Stromal cell of bone marrow (primary cell): ENCODE measurements around the gene C9orf152.
A peak's percentile ranks its signal among the peaks of the same experiment; 100 is the strongest.
"Not testable (repeated sequence)": the region's sequence is repeated elsewhere in the genome, so short reads cannot be mapped to it uniquely, and the experiment has no call there.

Experiments
- DNase-seq: peaks from one replicate; pipeline ENCODE4 v3.0.0-alpha.2; 2012; ENCODE audit warnings: low read depth

Gene C9orf152

DNA sequence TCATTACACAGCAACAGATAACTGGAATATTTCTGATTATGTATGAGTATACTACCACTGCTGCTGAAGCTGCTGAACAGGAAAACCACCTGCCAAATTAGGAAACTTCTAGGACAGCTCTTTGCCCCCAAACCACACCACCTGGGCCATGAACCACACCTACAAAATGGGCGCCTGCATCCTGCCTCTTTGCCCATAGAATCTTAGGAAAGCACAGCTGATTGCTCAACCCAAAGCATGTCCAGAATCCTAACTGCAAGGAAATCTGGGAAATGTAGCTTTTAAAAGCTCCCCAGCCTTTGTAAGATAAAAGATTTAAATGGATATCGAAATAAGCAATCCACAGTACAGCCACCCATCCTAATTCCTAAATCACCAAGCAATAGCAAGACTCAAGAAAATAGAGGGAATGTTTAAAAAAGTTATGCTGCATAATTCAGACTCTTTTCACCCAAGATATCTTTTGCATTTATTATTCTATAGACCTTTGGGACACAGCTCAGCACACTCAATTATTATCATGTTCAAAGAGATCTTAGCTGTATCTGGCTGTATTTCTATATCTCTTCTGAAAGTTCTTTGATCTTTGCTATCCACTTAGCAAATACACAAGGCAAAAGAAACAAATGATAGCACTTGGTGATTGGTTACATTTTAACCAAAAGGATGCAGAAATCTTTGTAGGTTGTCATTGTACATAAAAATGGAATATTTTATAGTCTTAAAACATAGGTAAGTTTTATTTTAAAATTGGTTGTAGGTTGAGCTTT lies 6.8 kb upstream of the C9orf152 start:
- DNase-seq: no peak

DNA sequence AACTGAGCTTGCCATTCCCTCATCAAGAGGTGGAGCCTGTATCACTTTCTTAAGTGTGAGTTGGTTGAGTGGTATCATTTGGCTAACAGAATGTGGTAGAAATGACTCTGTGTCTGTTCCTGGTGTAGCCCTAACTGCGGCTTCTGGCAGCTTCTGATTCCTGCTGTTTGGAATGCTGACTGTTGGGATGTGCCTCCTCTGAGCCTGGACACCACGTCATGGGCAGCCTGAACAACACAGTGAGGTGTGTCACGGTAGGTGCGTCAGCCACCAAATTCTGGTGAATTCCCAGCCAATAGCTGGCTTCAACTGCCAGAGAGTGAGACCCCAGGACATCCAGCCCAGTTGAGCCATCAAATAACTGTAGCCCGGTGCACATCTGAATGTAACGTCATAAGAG lies 6.1 kb upstream of the C9orf152 start:
- peak; percentile 46 for DNase-seq

GRCh38 chr9:110213413-110214044 lies 5.6 kb upstream of the C9orf152 start:
- DNase-seq: no peak

GRCh38 chr9:110207071-110207641 lies 803 bp downstream of the C9orf152 start:
- no peak for DNase-seq

- DNase-seq: no peak
Measured at GRCh38 chr9:110206389-110206788, 1.6 kb downstream of the C9orf152 start.

DNA sequence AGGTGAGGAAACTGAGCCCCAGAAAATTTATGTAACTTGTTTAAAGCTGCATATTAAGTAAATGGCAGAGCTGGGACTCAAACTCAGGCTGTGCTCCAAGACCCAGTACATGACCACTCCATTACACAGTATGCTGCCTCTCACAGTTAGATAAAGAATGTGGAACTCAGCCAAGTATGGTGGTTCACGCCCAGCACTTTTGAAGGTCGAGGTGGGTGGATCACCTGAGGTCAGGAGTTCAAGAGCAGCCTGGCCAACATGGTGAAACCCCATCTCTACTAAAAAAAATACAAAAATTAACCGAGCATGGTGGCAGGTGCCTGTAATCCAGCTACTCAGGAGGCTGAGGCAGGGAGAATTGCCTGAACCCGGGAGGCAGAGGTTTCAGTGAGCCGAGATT lies 2.3 kb downstream of the C9orf152 start:
- DNase-seq: not testable (repeated sequence)

DNA sequence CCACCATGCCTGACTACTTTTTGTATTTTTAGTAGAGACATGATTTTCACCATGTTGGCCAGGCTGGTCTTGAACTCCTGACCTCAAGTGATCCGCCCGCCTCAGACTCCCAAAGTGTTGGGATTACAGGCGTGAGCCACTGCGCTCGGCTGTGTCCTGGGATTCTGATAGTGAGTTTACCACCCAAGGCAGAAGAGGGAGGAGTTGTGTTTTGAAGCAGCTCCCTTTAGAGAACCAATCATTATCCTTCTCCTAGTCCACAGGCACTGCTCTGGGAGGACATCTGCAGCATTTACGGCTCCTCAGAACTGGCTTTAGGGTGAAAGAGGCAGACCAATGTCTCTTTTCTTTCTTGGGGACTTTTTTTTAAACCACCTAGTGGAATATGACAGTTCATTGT lies 5.7 kb downstream of the C9orf152 start:
- DNase-seq: no peak

GRCh38 chr9:110199643-110200042 lies 8.3 kb downstream of the C9orf152 start:
- no peak for DNase-seq

DNA sequence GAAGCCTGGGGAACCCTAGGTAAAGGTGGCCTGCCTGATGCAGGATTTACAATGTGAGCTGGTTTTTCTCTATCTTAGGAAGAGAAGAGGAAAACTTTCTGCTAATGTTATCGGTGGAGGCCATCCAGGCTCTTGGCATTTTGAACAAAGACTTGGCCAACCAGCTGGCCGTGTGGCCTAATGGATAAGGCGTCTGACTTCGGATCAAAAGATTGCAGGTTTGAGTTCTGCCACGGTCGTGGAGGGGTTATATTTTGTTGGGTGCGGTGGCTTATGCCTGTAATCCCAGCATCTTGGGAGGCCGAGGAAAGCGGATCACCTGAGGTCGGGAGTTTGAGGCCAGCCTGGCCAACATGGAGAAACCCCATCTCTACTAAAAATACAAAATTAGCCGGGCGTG lies 9.6 kb downstream of the C9orf152 start:
- DNase-seq: no peak

- DNase-seq: no peak
Measured at GRCh38 chr9:110197330-110198187, 10.4 kb downstream of the C9orf152 start.

- not testable (repeated sequence) for DNase-seq
Measured at GRCh38 chr9:110196084-110196499, 11.9 kb downstream of the C9orf152 start.

DNA sequence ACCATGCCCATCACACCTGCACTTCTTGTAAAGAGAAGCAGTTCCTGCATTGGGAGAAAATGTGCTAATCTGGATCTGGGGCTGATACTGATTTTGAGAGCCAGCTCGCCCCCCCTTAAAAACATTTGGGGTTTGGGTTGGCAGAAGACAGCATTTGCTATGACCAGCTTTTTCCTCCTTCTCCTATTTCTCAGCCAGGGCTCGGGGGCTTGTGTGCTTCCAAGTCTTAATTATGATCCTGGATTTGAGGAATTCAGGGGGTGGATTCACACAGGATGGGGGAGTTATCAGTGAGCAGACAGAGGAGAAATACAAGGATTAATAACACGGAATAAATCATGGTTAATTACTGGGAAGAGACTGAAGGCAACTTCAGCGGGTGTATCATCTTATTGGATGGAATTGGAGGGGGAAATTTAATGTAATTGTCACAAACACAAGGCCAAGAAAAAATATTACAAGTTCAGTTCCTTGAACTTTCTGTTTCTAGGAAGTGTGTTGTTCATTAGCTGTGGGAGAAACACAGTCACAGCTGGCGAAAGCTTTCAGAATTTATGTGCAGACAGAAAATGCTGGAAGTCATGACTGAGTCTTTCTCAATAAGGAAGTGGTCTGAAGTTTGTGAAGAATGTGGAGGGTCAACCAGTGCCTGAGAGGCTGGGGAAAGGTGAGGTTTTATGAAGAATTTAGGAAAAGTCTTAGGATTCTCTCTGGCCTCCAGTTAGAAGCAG lies 15.3 kb downstream of the C9orf152 start:
- peak; percentile 85 for DNase-seq

DNA sequence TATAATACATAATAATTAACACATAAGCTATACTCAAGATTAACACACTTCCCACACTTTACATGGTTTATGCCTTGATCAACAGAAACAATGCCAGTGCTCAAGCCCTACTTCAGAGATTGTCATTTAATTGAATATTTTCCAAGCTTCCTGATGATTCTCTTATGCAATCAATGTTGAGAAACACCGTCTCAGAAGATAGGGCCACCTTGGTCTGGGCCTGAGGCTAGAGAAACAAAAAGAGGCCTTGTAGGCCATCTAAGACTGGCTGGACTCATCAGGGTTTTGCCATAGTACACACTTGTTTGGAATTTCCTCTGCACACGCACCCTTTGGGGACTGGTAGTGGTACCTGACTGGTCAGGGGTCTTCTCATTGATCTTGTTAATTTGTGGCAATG lies 16.3 kb downstream of the C9orf152 start:
- DNase-seq: no peak

DNA sequence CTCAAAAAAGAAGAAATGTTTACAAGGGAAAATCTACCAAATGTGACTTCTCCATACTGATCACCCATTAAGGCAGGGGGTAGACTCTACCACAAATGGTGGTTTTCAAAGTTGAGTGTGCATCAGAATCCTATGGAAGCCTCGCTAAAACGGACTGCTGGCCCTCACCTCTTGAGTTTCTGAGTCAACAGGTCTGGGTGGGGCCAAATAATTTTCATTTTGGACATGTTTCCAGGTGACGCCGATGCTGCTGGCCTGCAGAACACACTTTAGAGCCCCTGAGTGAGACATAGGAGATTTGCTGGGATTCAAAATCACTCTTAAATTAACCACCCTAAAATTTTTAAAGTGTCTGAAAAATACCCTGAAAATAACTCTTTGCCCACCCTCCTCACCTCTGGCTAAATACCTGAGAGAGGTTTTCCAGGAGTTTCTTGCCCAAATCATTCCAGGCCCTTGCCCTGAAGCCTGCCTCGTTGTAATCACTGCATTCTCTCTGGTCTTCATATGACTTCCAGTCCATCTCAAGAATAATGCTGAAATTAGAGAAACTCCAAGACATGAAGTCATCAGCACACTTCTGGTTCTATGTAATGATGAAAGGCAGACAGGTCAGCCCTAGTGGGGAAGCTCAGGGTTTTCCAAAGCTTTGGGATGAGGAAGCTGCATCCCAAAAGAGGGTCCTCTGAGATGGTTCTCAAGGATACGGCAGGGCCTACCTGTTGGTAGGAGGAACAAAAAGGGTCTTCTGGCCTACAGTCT lies 18.2 kb downstream of the C9orf152 start:
- no peak for DNase-seq

- no peak for DNase-seq
Measured at GRCh38 chr9:110188991-110189390, 19.0 kb downstream of the C9orf152 start.

GRCh38 chr9:110188101-110188500 lies 19.9 kb downstream of the C9orf152 start:
- DNase-seq: no peak

- no peak for DNase-seq
Measured at GRCh38 chr9:110187126-110187525, 20.8 kb downstream of the C9orf152 start.

DNA sequence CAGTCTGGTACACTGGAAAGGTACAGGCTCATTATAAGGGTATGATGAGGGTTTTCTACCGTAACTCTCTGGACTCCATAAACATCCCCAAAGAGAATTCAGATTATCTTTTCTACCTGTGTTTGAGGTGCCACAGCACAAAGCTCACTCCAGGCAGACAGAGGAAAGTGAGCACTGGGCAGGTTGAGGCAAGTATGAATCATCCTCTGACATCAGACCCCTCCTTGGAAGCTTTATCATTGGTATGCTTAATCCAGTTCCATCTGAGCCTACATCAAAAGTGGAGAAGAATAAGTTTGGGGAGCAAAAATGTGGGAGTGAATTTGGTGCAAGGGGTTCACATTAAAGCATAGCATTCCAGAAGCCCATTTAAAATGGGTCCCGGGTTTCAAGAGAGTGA lies 21.7 kb downstream of the C9orf152 start:
- no peak for DNase-seq

DNA sequence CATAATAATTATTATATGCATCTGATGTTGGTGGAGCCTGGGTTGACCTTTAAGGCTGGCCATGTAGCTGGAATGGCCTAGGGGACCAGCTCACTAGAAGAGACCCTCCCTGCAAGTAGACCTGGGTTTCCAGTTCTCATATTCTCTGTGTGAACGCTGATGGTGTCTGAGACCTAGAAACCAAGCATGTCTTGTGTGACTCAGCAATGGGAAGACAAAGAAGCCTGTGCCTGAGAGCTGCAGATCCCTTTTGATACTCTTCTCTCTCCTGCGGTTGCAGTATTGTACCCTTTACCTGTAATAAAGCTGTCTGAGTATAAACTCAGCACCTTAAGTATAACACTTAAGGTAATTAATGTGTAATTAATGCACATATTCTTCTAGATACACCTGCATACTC lies 22.2 kb downstream of the C9orf152 start:
- no peak for DNase-seq

- DNase-seq: peak; percentile 50
Measured at GRCh38 chr9:110183208-110184145, 24.5 kb downstream of the C9orf152 start.
